IMR-90 (cell line): Measurements from ENCODE around the gene BTBD17. TPM values are rescaled to one million over a fixed set of nuclear protein-coding genes. Genes with fewer than 3 reads are reported as not detected.

Experiments
- ATAC-seq: fragments of 200-7000 bp; cut with Tn5 transposase; 2 replicates; pipeline ENCODE4 v1.9.1; 2020; ENCODE audit warnings: low read depth, mild to moderate bottlenecking, moderate library complexity
- BruUV-seq: library from RNA; stranded (reverse); fragments of 400-500 nt; replicated peaks from 2 replicates; lab custom pipeline; 2021; lab: Mats Ljungman, UMichigan
- CTCF ChIA-PET: fragments of 300-600 bp; formaldehyde crosslinking; extraction: SDS; loops from one replicate; lab custom pipeline; 2021; ENCODE audit warnings: antibody characterized with exemption; lab: Yijun Ruan, JAX
- POLR2A ChIA-PET: fragments of 300-600 bp; sonication (Branson Sonifier 250); formaldehyde crosslinking; loops from one replicate; lab custom pipeline; 2022; ENCODE audit warnings: antibody characterized with exemption; ENCODE audit not compliant: unreplicated experiment; lab: Charles Lee
- DNase-seq: peaks from one replicate; pipeline ENCODE4 v3.0.0; 2013
- H2AFZ ChIP-seq: replicated peaks from 2 replicates; pipeline ENCODE3; 2013; ENCODE audit warnings: low read length, mild to moderate bottlenecking; ENCODE audit not compliant: poor library complexity
- H2AK5ac ChIP-seq: 2 replicates; pipeline ENCODE4 v1.6.1; 2013; ENCODE audit warnings: low read depth, low read length, inconsistent platforms
- H2AK9ac ChIP-seq: replicated peaks from 2 replicates; pipeline ENCODE3; 2013; ENCODE audit warnings: mild to moderate bottlenecking, low read depth, low read length, moderate library complexity; ENCODE audit not compliant: poor library complexity
- H2BK120ac ChIP-seq: 2 replicates; pipeline ENCODE4 v1.6.1; 2013; ENCODE audit warnings: low read depth, low read length, inconsistent platforms
- H2BK15ac ChIP-seq: 3 replicates; pipeline ENCODE4 v1.6.1; 2013; ENCODE audit warnings: low read depth, low read length, inconsistent platforms
- H2BK20ac ChIP-seq: 2 replicates; pipeline ENCODE4 v1.6.1; 2013; ENCODE audit warnings: low read depth, mild to moderate bottlenecking, inconsistent platforms, low read length, moderate library complexity
- H2BK5ac ChIP-seq: 2 replicates; pipeline ENCODE4 v1.6.1; 2013; ENCODE audit warnings: mild to moderate bottlenecking, low read depth, low read length, inconsistent platforms; ENCODE audit not compliant: poor library complexity, severe bottlenecking
- H3K14ac ChIP-seq: replicated peaks from 2 replicates; pipeline ENCODE4 v1.6.1; 2013; ENCODE audit warnings: low read depth, low read length, inconsistent platforms
- H3K18ac ChIP-seq: 2 replicates; pipeline ENCODE4 v1.6.1; 2013; ENCODE audit warnings: low read depth, low read length, control low read depth
- H3K23ac ChIP-seq: 2 replicates; pipeline ENCODE4 v1.6.1; 2013; ENCODE audit warnings: low read depth, low read length, inconsistent platforms
- H3K27ac ChIP-seq: 2 replicates; pipeline ENCODE4 v1.5.1; 2013; ENCODE audit warnings: mild to moderate bottlenecking, control low read depth, low read length; ENCODE audit not compliant: insufficient read depth
- H3K27me3 ChIP-seq: 2 replicates; pipeline ENCODE4 v1.6.1; 2013; ENCODE audit warnings: low read length; ENCODE audit not compliant: control insufficient read depth, insufficient read depth
- H3K36me3 ChIP-seq: 2 replicates; pipeline ENCODE4 v1.6.1; 2013; ENCODE audit warnings: low read length, mixed read lengths; ENCODE audit not compliant: control insufficient read depth, insufficient read depth
- H3K4ac ChIP-seq: 2 replicates; pipeline ENCODE4 v1.6.1; 2013; ENCODE audit warnings: low read depth, low read length, inconsistent platforms
- H3K4me1 ChIP-seq: 2 replicates; pipeline ENCODE4 v1.6.1; 2013; ENCODE audit warnings: low read length, mixed read lengths; ENCODE audit not compliant: control insufficient read depth, insufficient read depth
- H3K4me2 ChIP-seq: 2 replicates; pipeline ENCODE4 v1.6.1; 2013; ENCODE audit warnings: low read depth, mild to moderate bottlenecking, control low read depth, low read length, moderate library complexity
- H3K4me3 ChIP-seq: 2 replicates; pipeline ENCODE4 v1.5.1; 2013; ENCODE audit warnings: low read depth, mild to moderate bottlenecking, control low read depth, low read length, moderate library complexity; ENCODE audit not compliant: insufficient read depth
- H3K56ac ChIP-seq: 2 replicates; pipeline ENCODE4 v1.6.1; 2013; ENCODE audit warnings: low read length, inconsistent platforms; ENCODE audit not compliant: insufficient read depth; ENCODE audit errors: extremely low read depth
- H3K79me1 ChIP-seq, 2 experiments: 2 replicates each; pipeline ENCODE4 v1.6.1; 2013; ENCODE audit warnings: low read length in 2 of 2, inconsistent platforms in 1 of 2, low read depth in 1 of 2
- H3K9ac ChIP-seq: 2 replicates; pipeline ENCODE4 v1.6.1; 2013; ENCODE audit warnings: low read depth, low read length, control low read depth
- H3K9me1 ChIP-seq: 2 replicates; pipeline ENCODE4 v1.6.1; 2013; ENCODE audit warnings: low read length, inconsistent platforms; ENCODE audit not compliant: insufficient read depth
- H3K9me3 ChIP-seq: 2 replicates; pipeline ENCODE4 v1.6.1; 2013; ENCODE audit warnings: low read length; ENCODE audit not compliant: control insufficient read depth, insufficient read depth
- H4K20me1 ChIP-seq: 2 replicates; pipeline ENCODE4 v1.6.1; 2013; ENCODE audit warnings: low read length, inconsistent platforms; ENCODE audit not compliant: insufficient read depth
- H4K5ac ChIP-seq: 2 replicates; pipeline ENCODE4 v1.6.1; 2013; ENCODE audit warnings: mild to moderate bottlenecking, low read depth, low read length, control low read depth
- H4K8ac ChIP-seq, 2 experiments: 2 replicates each; pipeline ENCODE4 v1.6.1; 2013; ENCODE audit warnings: low read depth in 2 of 2, low read length in 2 of 2, control low read depth in 1 of 2, inconsistent platforms in 1 of 2
- H4K91ac ChIP-seq: 2 replicates; pipeline ENCODE4 v1.6.1; 2013; ENCODE audit warnings: low read depth, low read length, inconsistent platforms; ENCODE audit not compliant: insufficient read depth
- RAD21 ChIP-seq: IDR thresholded peaks from 2 replicates; pipeline ENCODE4 v1.6.1; 2012; ENCODE audit warnings: low read length, improper control_type of control experiment
- RCOR1 ChIP-seq: IDR thresholded peaks from 2 replicates; pipeline ENCODE4 v1.6.1; 2012; ENCODE audit warnings: mild to moderate bottlenecking, low read length, improper control_type of control experiment; ENCODE audit not compliant: insufficient replicate concordance
- WGBS, 2 experiments: methylation state at CpG; one replicate each; pipeline versions ENCODE4 v1.1.5 to v1.1.7; 2013; ENCODE audit warnings: missing lambda C conversion rate in 2 of 2; ENCODE audit not compliant: insufficient read length in 1 of 2; ENCODE audit errors: extremely low coverage in 2 of 2; 5-methylcytosine and 5-hydroxymethylcytosine counted together
- dilution Hi-C: fragments of 300-500 bp; cut with HindIII; formaldehyde crosslinking; loops from one replicate; pipeline ENCODE4 v1.14.3; 2018; ENCODE audit warnings: low sequenced_read_pairs; ENCODE audit not compliant: unreplicated experiment
- in situ Hi-C: fragments of 300-500 bp; cut with MboI; formaldehyde crosslinking; loops from 3 replicates; pipeline ENCODE4 v1.14.3; 2019; ENCODE audit warnings: low sequenced_read_pairs, inconsistent platforms, mixed read lengths
- intact Hi-C: fragments of 100-400 bp; cut with micrococcal nuclease; formaldehyde crosslinking; loops from 2 replicates; pipeline ENCODE4 v1.10.0; 2022
- polyA plus RNA-seq, 3 experiments: library from polyadenylated mRNA; depleted of rRNA; stranded (reverse); fragments of >200 nt; gene quantifications; 2 replicates each; pipeline ENCODE4 v1.2.3, GENCODE V29; 2012; ENCODE audit warnings: low replicate concordance in 1 of 3
- total RNA-seq: library from RNA; depleted of rRNA; stranded (reverse); fragments of >200 nt; gene quantifications from 2 replicates; pipeline ENCODE4 v1.2.3, GENCODE V29; 2012

The BTBD17 gene
- total and polyA plus RNA-seq, 2 of the 4 experiments (the other 2 are of a cell fraction): not detected

GRCh38 chr17:74326506-74326905 is 35.2 kb downstream of the BTBD17 start:
- no TSS peak for BruUV-seq
- ATAC-seq: no peak
- Histone ChIP-seq H3K4ac (no peak overlapping the region), H3K4me1 (no peaks in the 10 kb centered on the region), H4K20me1 (no peaks in the 10 kb centered on the region), H3K9ac (no peak overlapping the region), H3K27me3 (peaks cover 8% of the 10 kb centered on the region), H2BK15ac (no peak overlapping the region), H2AK5ac (no peak overlapping the region), H2AK9ac (peak overlapping the region; percentile 52), H3K9me1 (no peaks in the 10 kb centered on the region), H3K27ac (no peak overlapping the region), H3K14ac (no peak overlapping the region), H3K36me3 (no peaks in the 10 kb centered on the region), H3K4me3 (no peak overlapping the region), H3K56ac (no peak overlapping the region), H2BK120ac (no peak overlapping the region), H2AFZ (no peak overlapping the region), H2BK20ac (no peak overlapping the region), H4K5ac (no peak overlapping the region), H3K9me3 (peaks cover 2% of the 10 kb centered on the region; the same call in 1 of the 2 replicates), H3K18ac (no peak overlapping the region), H4K91ac (no peak overlapping the region), H3K4me2 (peak overlapping the region; percentile 35; the same call in 1 of the 2 replicates), H3K23ac (no peak overlapping the region), H2BK5ac (no peak overlapping the region), H4K8ac (no peak overlapping the region), H3K79me1 (no peaks in the 10 kb centered on the region)
- dilution Hi-C loops (no loop called here), intact Hi-C loops (no loop called here), in situ Hi-C loops (no loop called here)
- CTCF ChIA-PET: no interaction called here
- DNase-seq: no peak
- no peak for TF ChIP-seq RAD21
- no peak for TF ChIP-seq RCOR1
- POLR2A ChIA-PET: no interaction called here
- WGBS, 2 experiments: 0% methylated on average over 1 of the region's 10 CpGs; no CpG with 5 or more reads in 1 of the 2 experiments
